GM03348 (cell line): ENCODE data around the gene NOD2.
A peak's percentile ranks its signal among the peaks of the same experiment; 100 is the strongest.

ENCODE experiments used
- DNase-seq: peaks from one replicate; pipeline ENCODE4 v3.0.0; 2012; ENCODE audit warnings: low spot score

The NOD2 gene

DNA sequence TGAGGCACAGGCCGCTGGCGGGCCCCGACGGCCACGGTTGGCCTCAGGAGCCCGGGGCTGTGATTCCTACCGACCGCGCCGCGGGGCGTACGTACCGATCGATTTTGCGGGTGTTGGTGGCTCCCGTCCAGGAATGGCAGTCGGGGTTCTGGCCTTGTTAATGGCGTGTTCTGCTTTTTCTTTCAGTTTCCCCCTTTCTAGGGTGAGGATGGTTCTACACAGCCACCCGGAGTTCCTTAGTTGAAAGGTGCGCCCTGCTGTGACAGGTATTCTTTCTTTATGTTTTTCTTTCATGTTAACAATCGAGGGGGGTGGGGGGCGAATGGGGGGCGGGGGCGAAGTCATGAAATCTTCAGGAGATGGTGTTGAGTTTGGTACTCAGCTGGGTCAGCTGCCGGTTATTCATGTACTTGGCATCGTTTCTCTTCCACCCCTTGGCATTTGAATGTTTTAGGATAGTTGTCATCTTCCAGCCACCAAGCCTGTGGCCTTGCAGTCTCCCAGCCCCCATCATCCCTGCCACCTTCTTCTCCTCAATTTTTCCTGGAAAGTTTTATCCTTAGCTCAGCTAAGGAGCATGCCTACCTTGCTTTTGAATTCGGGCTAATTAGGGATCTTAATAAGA, 49.3 kb downstream of the NOD2 start:
- peak; percentile 58 for DNase-seq

DNA sequence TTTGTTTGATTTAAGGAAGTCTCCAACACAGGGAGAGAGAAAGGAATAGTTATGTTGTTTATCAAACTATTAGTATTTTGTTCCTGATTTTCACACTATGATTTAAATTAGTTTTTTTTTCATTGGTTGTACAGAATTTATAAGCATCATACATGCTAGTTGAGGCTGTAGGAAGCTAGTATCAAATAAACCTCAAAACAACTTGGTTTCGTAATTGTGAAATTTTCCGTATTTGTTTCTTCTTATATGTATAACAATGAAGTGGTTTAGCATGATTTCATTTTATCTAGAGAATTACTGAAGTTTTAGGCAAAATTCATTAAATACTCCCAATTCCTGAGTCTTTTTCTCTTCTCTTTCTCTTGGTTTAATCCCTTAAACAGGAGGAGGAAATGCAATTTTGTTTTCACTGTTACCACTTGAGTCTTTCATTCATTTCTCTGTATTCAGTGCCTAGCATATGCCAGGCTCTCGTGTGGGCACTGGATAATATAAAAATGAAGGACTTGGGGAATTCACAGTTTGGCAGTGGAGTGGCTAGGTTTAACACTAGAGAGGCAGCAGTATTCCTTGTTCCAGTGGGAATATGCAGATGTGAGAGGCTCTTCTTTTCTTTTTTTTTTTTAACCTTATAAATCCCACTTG, 50.3 kb downstream of the NOD2 start:
- no peak for DNase-seq

DNA sequence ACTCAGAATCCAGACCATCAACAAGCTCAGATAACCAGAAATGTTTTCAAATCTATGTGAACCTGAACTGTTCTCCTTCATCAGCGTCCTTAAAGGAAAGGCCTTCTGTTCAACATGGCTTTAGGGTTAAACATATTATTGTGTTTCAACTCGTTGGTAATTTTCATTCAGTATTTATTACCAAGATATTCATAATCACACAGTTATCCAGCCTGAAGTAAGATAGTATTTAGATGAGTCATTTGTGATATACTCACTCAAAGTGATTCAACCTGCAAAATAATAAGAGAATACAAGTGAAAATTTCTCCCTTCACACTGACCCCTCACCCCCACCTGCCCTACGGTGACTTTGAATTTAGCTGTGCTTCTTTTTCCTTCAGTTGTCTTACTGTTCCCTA, 51.5 kb downstream of the NOD2 start:
- no peak for DNase-seq

DNA sequence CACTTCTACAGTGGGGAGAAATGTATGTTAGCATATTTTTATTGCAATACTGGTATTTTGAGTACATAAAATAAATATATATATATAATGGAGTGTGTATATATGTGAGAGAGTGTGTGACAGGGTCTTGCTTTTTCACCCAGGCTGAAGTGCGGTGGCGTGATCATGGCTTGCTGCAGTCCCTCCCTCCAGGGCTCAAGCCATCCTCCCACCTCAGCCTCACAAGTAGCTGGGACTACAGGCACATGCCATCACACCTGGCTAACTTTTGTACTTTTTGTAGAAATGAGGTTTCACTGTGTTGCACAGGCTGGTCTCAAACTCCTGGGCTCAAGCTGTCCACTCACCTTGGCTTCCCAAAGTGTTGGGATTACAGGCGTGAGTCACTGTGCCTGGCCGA, 52.5 kb downstream of the NOD2 start:
- DNase-seq = no peak

DNA sequence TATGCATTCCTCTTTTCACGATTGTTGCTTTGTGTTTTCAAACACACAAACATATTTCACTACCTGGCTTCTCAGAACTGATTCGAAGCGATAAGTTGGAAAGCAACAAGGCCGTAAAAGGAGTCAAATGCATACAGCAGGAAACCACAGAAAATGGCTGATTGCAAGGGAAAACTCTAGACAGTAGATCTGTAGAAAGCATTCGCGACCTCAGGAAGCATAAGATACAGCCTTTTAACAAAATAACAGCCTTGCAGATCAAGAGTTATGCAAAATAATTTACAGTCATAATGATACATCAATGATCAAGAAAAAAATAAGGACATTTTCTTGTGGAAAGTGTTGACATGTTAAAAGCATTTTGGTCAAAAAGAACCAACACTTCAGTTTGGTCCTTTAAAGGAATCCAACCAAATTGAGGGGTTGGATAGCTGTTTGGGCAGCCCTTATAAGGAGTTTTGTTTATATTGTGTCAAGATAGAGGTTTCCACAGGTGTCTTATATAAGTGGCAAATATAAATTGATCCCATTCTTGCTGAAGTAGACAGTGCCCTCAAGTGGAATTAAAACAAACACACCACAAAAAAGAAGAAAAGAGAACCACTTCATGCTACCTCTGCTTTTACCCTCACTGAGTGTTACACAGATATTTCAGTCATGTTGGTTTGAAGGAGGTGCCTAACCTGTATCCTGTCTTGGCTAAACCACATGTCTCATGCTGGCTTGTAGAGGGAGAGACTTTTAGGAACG, 54.0 kb downstream of the NOD2 start:
- DNase-seq = no peak

DNA sequence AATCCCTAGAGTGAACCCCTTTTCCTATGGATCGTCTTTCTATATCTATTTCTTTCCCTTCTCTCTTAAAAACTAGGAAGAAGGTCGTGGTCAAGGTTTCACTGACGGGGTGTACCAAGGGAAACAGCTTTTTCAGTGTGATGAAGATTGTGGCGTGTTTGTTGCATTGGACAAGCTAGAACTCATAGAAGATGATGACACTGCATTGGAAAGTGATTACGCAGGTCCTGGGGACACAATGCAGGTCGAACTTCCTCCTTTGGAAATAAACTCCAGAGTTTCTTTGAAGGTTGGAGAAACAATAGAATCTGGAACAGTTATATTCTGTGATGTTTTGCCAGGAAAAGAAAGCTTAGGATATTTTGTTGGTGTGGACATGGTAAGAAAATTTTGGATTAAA, 58.1 kb downstream of the NOD2 start:
- no peak for DNase-seq

DNA sequence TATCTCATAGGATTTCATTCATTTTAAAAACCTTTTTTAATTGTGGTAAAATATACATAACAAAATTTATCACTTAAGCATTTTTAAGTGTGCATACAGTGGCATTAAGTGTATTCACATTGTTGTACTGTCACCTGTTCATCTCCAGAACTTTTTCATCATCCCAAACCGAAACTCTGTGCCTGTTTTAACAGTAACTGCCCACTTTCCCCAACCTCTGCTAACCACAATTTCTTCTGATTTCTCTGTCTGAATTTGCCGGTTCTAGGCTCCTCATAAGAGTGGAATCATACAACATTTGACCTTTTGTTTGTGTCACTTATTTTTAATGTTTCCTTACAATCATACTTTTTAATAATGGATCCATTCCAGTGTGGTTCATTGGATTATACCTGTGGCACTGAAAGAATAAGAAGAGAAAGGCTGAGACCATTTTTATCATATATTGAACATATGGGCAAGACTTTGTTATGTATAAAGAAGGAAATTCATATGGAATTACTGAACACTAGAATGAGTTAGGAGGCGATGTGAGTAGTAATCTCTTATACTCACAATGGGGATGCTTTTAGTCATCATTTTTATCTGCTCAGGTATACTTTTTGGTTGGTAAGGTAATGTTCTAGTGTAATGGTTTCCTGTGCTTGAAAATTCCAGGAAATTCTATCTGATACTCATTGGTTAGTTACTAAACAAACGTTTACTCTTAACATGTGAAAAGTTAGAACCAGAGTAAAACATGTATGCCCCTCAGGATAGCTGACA, 59.2 kb downstream of the NOD2 start:
- DNase-seq = no peak

DNA sequence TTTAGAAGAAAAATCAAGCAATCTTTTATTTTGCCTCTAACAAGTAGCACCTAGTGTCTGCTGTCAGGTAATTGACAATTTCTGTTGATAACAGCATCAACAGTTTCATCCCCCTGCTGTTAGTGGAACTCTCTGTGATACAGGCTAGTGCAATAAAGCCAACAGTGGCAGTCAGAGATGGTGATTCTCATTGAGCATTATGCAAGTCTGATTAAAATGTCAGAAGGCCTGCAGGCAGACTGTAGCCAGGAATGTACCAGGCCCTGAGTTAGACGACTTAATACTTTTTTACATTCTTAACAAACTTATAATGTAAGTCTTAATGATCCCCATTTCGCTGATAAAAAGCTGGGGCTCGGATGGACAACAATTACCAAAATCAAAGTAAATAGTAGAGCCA, 63.1 kb downstream of the NOD2 start:
- no peak for DNase-seq

DNA sequence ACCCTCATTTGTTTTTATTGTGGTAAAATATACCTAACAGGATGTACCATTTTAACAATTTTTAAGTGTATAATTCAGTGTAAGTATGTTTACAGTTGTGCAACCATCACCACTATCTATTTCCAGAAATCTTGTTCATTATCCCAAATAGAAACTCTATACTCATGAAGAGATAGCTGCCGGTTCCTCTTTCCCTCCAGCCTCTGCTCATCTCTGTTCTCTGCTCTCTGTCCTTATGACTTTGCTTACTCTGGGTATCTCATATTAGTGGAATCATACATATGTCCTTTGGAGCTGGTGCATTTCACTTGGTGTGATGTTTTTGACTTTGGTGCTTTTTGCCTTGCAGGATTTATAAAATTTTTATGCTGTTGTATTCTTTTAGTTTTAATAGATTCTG, 67.9 kb downstream of the NOD2 start:
- DNase-seq = no peak

DNA sequence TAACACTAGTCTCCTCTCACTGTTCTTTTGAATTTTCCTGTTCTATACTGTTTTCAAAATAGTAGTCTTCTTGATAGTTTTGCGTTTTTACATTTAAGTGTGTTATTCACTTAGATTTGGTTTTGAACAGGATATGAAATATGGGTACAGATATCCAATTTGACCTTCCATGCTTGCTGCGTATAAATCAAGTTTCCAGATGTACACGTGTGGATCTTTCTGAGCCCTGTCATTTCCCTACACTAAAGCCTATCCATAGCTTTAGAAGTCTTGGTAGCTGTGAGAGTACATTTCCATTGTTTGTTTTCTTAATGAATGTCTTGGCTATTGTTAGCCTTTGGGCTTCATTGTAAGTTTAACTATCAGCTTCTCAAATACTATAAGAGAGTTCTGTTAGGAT, 68.8 kb downstream of the NOD2 start:
- no peak for DNase-seq

DNA sequence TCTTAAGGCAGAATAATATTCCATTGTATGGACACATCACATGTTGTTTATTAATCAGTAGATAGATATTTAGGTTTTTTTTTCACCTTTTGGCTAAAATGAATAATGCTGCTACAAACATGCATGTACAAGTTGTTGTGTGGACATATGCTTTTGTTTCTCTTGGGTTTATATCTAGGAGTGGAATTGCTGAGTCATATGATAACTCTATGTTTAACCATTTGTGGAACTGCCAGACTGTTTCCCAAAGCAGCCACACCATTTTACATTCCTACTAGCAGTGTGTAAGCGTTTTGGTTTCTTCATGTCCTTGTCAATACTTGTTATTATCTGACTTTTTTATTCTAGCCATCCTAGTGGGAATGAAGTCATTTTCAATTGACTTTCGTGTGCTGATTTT, 69.8 kb downstream of the NOD2 start:
- no peak for DNase-seq

DNA sequence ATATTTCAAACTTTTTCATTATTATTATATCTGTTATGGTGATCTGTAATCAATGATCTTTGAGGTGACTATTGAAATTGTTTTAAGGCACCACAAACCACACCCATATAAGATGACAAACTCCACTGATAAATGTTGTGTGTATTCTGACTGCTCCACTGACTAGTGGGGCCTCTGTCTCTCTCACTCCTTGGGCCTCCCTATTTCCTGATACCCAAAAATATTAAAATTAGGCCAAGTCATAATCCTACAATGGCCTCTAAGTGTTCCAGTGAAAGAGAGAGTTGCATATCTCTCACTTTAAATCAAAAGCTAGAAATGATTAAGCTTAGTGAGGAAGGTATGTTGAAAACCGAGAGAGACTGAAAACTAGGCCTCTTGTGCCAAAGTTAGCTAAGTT, 71.9 kb downstream of the NOD2 start:
- no peak for DNase-seq

DNA sequence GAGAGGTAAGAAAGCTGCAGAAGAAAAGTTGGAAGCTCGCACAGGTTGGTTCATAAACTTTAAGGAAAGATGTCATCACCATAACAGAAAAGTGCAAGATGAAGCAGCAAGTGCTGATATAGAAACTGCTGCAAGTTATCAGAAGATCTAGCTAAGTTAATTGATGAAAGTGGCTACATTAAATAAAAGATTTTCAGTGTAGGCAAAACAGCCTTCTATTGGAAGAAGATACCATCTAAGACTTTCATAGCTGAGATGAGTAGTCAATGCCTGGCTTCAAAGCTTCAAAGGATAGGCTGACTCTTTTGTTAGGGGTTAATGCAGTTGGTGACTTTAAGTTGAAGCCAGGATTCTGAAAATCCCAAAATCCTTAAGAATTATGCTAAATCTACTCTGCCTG, 72.5 kb downstream of the NOD2 start:
- DNase-seq = no peak

DNA sequence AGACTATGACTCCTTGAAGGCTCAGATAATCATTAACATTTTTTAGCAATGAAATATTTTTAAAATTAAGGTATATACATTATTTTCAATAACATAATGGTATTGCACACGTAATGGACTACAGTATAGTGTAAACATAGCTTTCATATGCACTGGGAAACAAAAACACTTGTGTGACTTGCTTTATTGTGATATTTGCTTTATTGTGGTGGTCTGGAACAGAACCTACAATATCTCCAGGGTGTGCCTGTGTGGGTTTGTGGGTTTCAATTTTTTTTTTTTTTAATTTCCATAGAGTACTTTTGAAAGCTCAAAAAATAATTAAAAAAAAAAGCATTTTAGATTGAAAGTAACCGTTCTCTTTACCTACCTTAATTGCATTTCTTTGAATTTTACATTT, 73.8 kb downstream of the NOD2 start:
- DNase-seq = no peak

DNA sequence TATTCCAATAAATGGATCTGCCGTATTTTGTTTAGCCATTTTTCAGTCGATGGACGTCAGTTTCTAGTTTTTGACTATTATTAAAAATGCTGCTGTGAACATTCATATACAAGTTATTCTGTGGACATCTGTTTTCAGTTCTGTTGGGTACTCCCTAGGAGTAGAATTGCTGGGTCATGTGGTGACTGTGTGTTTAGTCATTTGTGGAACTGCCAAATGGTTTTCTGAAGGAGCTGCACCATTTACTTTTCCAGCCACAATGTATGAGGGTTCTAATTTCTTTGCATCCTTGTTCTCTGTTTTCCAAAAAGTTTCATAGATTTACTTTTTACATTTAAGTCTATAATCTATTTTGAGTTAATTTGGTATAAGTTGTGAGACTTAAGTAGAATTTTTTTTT, 78.0 kb downstream of the NOD2 start:
- peak; percentile 47 for DNase-seq

DNA sequence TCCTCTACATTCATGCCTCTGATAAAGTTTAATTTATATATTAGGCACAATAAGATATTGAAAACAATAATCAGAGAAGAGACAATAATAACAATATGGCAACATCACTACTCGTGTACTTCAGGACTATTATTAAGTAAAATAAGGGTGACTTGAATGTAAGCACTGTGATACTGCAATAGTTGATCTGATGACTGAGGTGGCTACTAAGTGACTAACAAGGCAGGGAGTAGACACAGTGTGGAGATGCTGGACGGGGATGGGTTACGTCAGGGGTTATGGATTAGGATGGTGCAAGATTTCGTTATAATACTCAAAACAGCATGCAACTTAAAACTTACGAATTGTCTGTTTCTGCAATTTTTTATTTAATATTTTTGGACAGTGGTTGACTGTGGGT, 81.0 kb downstream of the NOD2 start:
- DNase-seq = no peak

DNA sequence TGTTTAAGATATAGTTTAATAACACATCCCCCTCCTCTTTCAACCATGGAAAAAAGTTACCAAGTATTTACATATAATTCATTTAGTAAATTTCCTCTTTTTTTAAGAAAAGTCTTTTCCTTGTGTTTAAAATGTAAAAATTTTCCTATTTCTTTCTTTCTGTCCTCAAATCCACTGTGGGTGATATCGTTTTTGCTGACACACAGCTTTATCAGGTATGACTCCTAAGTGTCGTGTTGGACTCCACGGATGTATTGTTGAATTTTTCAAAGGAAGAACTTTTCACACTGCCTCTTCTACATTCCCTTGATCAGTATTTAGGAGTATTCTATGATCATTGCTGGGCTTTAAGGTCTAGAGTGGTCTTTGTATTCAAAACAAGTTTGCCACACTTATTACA, 81.6 kb downstream of the NOD2 start:
- DNase-seq = no peak

DNA sequence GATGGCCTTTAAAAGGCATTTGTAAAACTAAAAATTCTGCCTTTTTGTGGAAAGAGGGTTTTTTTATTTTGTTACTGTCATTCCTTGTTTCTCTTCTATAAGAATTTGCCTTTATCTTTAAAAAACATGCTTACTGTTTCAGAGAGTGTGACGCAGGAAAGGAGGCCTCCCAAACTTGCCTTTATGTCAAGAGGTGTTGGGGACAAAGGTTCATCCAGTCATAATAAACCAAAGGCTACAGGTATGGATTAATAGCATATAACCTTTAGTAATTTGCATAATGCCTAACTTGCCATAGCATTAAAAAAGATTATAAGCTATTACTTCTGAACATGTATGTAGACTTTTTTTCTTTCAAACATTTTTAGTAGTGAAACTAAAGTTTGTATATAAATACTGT, 82.6 kb downstream of the NOD2 start:
- DNase-seq = no peak

DNA sequence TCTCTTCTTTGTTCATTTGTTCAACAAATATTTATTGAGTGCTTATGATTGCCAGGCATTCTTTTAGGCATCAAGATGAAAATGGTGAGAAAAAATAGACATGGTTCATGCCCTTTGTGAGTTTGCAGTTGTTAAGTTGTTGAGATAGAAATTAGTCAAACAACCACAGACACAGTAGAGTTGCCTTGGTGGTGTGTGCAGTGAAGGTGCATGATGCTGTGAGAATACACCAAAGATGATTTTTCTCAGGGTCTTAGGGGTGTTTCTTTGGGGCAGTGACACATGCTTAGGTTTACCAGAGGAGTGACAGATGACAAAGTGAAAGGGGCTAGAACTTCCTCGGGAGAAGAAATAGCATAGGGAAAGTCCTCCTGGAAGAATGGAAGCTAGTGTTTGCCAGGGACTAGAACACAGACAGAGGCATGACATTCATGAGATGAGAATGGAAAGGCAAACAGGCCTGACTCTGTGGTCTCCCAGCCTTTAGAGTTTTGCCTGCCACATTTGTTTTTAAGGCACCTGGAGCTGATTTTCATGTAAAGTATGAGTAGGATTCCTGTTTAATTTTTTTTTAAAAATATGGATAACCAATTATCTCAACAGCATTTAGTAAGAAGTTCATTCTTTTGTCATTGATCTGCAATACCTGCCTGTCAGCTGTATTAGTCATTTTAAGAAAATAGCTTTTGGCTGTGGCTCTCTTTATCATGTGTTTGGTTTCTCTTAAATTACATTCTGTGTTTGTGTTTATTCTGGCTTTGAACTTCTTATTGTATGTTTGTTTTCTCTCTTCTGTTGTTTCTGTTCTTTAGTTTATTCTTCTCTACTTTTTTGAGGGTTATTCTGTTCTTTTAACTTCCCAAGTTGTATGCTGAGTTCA, 85.1 kb downstream of the NOD2 start:
- no peak for DNase-seq

DNA sequence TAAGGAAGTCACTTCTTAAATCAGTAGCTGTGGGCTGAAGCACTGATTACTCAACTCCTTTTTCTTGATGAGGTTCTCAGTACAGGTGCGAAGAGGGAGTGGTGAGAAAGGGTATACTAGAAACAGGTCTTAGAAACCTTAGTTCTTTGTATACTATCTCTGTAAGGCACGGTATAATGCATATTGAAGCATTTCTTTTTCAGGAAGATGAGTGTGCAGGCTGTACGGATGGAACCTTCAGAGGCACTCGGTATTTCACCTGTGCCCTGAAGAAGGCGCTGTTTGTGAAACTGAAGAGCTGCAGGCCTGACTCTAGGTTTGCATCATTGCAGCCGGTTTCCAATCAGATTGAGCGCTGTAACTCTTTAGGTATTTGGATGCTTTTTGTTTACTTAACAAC, 87.6 kb downstream of the NOD2 start:
- DNase-seq = no peak

DNA sequence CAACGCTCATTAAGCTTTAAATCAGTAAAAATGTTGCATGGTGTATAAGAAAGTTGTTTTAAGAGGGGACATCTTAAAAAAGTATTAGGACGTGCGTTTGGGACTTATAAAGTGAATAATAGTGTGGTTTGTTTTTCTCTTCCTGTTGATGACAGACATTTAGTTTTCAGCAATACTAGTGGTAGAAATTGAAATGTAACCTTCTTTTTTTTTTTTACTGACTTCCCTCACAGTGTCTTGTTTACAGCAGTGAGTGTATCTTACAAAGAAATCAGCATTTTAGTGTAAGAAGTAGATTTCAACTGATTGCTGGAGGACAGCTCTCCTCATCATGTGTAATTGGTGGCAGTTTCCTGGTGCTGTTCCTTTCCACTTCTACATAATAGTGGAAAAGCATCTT, 88.1 kb downstream of the NOD2 start:
- no peak for DNase-seq
